ENCODE data around the gene SCFD2.

SCFD2 gene

DNA sequence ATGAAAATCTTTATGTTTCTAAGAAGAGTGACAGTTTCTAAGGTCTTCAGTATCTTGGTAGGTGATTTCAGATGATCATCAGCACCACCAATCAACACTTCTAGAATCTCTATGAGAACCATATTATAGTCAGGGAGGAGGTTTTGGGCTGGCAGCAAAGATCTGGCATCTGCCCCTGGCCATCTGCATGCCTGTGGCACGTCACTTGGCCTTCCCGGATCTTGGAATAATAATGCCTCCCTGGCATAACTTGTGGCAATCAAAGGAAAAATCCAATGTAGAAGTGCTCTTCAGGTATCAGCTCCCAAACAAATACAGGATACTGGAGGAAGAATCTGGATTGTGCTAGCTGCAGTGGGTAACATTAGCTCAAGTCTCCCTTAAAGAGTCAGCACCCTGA is 446.4 kb downstream of the SCFD2 start:
- no peak for DNase-seq (ENCODE audit: low read depth)

DNA sequence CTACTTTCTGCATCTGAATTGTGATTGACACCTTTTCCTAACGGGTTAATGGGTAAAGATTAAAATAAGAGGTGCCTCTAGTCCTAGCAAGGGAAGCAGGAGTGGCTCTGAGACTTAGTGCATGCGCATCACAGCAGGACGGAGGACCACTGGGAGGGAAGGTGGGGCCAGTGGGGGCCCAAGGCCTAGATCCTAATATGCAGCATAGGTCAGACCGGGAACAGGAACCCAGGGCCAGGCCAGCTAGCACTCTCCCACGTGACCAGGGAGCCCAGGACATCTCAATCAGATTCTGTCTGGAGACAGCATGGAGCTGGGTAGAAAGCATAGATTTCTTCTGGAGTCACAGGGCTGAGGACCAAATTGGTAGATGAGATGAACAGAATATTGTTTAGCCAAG is 448.0 kb downstream of the SCFD2 start:
- no peak for DNase-seq (ENCODE audit: low read depth)

DNA sequence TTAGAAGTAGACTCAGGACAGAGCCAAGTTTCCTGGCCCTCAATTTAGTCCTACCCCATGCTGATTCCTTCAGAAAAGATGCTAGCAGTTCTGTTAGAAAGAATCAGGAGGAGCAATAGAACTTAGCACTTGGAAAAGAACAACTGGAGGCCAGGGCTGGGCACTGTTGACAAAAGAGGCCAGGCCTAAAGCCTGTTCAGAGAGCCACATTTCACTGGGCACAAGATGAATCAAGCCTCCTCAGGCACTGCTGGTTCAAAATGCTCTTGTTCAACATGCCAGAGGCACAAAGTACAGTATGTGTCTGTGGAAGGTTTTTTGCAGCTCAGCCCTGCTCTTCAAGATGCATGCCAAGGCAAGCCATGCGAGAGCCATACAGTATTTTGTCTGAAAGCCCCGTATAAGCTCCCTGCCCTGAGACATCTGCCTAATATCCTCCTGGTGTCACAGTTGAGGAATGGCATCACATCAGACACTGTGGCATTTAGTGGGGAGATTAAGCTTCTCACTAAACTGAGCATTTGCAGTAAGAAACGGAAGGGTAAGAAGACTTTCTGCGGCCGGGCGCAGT is 450.0 kb downstream of the SCFD2 start:
- no peak for DNase-seq (ENCODE audit: low read depth)

DNA sequence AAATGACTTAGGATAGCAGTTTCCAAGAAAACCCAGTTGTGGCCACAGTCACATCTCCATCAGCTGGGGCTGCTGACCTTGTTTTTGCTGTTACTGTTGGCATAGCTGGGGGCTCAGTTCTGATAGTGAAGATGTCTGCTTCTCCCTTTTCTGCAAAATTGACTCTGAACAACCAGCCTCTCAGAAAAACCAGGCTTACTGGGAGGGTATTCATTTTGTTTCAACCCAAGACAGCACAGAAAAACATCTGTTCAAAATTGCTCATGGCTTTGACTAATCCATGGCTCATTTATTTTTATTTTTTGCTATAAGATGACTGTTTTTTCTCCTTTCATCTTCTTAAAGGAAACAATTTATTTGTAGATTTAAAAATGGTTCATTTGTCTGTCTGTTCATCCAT is 450.7 kb downstream of the SCFD2 start:
- DNase-seq (ENCODE audit: low read depth): no peak

DNA sequence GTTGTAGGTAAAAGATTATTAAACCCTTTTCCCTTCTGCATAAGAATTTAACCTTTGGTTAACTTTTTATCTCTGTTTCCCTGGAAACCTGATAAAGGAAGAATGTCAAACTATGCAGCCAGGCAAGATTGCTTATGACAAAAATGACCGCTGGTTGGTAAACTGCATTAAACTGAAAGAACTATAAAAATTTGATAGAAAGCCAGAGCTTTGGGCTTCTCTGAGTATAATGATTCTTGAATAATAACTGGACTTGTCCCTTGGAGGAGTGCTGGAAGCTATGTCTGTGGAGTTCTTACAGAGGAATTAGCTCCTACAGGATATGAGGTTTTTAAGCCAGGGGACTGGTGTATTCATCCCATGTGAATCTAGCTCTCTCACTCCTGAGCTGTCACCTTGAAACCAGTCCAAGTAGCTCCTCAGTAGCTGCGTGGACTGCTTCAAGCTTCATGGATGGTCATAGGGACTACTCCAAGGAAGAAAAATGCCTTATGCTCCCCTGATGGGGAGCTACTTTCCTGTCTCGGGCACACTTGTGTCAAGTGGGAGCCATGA is 451.7 kb downstream of the SCFD2 start:
- DNase-seq (ENCODE audit: low read depth): no peak

GRCh38 chr4:52912608-52913007 is 453.3 kb downstream of the SCFD2 start:
- no peak for DNase-seq (ENCODE audit: low read depth)

- peak; percentile 13 for DNase-seq (ENCODE audit: low read depth)
Measured at GRCh38 chr4:52911684-52912294, 454.1 kb downstream of the SCFD2 start.

- no peak for DNase-seq (ENCODE audit: low read depth)
Measured at GRCh38 chr4:52910115-52910514, 455.7 kb downstream of the SCFD2 start.

- DNase-seq (ENCODE audit: low read depth): no peak
Measured at GRCh38 chr4:52907510-52907909, 458.4 kb downstream of the SCFD2 start.

- DNase-seq (ENCODE audit: low read depth): no peak
Measured at GRCh38 chr4:52904421-52904820, 461.4 kb downstream of the SCFD2 start.

DNA sequence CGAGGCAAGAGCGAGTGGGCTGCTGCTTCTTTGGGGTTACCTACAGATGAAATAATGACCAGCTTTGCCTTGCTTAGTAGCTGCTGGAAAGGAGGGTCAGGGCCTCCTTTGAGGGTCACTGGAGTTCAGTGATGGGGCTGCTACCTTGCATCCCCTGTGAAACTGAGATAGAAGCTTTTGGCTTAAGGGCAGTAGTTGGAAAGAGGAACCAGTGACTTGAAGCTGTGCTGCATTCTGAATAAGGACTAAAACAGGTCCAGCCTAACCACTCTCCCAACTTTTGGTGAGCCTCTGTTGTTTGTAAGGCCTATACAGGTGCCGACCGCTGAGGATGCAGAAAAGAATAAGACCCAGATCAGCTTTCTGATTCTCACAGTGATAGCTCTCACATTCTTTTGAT is 462.6 kb downstream of the SCFD2 start:
- DNase-seq (ENCODE audit: low read depth): no peak

- no peak for DNase-seq (ENCODE audit: low read depth)
Measured at GRCh38 chr4:52894443-52894842, 471.4 kb downstream of the SCFD2 start.

DNA sequence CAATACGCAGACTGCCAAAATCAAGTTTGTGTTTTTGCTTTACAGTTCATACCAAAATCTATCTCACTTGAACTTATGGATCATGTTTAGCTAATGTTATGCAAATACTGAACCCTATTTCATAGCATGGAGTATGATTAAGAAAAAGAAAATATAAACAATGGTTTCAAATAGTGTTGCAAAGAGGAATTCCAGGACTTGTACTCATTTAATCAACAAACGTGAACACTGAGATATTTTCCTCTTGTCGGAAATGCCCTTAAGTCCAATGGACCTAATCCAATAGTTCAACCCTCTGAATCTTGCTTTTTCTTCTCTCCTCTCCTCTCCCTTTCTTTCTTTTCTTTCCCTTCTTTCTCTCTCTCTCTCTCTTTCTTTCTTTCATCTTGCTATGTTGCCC is 473.0 kb downstream of the SCFD2 start:
- DNase-seq (ENCODE audit: low read depth): no peak

DNA sequence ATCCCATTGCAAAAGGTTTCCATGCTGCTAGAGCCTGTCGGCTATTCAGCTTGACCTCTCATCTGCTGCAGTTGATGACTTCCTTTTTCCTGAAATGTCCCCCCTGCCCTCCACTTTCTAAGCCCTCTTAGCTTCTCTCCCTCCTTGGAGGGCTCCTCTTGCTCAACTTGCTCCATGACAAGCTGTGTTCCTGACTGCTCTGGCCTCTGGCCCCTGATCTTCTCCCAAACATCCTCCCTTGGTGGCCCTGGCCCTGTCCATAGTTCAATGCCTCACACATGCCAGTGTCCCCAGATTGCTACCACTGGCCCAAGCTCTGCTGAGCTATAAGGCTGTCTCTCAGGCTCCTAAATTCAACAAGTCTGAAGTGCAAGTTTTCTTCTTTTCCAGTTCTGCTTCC is 474.1 kb downstream of the SCFD2 start:
- no peak for DNase-seq (ENCODE audit: low read depth)

GRCh38 chr4:52890521-52890791 is 475.4 kb downstream of the SCFD2 start:
- DNase-seq (ENCODE audit: low read depth): no peak

DNA sequence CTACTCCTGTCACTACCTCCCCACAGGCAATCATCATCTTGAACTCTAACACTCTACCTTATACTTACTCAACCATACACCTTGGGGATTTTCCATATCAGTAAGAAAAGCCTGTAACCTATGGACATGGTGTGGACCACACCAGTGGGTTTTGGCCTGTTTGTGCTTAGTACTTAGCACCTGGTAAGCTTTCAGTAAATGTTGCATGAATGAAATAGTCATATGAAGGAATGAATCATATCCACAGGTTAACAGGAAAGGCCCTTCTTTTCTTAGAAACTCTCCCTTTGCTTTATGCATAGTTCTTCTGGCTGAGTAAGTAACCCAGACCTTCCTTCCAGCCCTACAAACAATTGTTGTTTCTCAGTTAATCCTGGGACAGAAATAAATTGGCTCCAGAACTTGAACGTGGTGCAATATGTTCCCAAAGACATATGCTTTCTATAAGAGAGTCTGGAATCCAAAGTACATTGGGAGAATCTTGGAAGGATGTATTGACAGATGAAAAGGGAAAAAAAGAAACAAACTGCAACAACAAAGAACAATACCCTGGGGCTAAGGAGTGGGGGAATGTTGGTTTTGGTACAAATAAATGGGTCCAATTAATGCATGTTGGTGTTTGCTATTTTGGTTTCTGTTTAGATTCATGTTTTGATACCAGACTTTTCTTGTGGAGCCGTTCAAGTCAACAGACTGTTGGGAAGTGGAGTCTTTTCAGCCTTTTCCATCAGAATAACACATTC is 475.9 kb downstream of the SCFD2 start:
- no peak for DNase-seq (ENCODE audit: low read depth)

GRCh38 chr4:52889354-52889753 is 476.5 kb downstream of the SCFD2 start:
- no peak for DNase-seq (ENCODE audit: low read depth)

- no peak for DNase-seq (ENCODE audit: low read depth)
Measured at GRCh38 chr4:52884994-52885393, 480.9 kb downstream of the SCFD2 start.

DNA sequence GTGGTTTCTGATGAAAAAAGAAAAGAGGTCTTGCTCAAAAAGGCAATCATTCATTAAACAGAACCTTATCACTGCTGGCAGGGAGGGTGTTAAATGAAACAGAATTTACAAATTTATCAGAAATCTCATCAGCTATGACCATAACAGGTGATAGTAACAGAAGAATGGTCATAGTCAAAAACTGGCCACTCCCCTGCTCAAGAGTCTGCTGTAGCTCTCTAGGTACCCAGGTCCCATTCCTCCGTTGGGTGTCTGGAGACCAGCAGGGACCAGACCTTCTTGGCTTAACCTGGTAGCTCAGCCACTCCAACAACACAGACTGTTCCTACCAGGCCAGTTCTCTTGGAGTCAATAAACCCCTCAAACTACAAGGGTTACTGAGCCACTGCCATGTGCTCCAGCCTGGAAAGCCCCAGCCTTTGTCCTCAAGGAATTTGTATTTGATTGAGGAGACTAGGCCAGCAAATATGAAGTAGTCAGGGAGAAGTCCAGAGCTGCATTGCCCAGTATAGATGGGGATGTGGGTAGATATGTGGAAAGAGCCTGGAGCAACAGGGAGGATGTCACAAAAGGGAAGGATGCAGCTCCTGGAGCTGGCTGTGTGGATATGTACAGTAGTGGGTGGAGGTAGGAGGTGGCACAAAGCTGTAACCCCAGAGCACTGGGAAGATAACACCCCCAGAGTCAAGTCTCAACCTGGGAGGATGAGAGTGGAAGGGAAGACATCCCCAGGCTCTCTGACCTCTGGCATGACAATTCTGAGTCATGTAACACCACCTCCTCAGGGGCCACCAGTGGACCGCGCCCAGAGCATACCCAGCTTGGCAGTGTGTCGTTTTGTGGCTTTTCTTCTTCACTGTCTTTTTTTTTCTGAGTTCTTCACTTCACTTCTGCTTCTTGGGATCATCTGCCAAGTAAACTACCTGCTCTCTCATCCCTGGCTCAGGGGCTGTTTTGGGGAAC is 481.9 kb downstream of the SCFD2 start:
- no peak for DNase-seq (ENCODE audit: low read depth)

DNA sequence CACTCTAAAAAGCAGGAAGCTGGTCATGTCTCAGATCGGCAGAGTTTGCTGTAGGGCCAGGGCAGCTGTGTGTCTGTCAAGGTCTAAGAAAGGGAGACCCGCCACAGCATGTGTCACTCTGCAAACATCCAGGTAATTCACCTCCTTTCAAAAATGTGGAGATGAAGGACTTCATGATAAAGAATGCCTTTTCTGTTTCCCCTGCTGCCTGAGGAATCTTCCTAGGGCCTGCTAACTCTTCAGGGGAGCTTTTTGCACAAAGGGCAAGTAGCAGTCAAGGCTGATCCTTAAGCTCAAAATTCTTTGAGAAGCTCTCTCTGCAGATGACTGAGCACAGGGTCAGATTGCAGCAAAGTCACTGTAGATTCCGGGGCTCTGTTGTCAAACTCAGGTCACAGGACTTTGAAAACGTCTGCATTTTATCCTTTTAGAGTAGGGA is 482.7 kb downstream of the SCFD2 start:
- DNase-seq (ENCODE audit: low read depth): no peak

GRCh38 chr4:52880994-52881393 is 484.9 kb downstream of the SCFD2 start:
- DNase-seq (ENCODE audit: low read depth): no peak

GRCh38 chr4:52879471-52879870 is 486.4 kb downstream of the SCFD2 start:
- DNase-seq (ENCODE audit: low read depth): no peak

All from stimulated activated CD8-positive, alpha-beta memory T cell treated with anti-CD3 and anti-CD28 coated beads, Interleukin-12 subunit alpha, Interleukin-12 subunit beta, amount 100 ng/mL, for 4 hours (primary cell).